ENCODE measurements around the gene OR10A6. TPM values are rescaled to one million over a fixed set of nuclear protein-coding genes. Genes with fewer than 3 reads are reported as not detected.

OR10A6 gene
- not detected for total RNA-seq

- no peak within 1 kb of the TSS for H3K4me3 ChIP-seq
- H3K27me3 ChIP-seq = no peaks in the 10 kb centered on the region
- no peaks in the 10 kb centered on the region for H3K36me3 ChIP-seq
- no peaks in the 10 kb centered on the region for H3K9me3 ChIP-seq
- H3K27ac ChIP-seq = no peak within 1 kb of the TSS
- DNase-seq = no peak
- no peak for TF ChIP-seq POLR2A (IDR thresholded peaks at IDR 0.05)
- TF ChIP-seq CTCF (IDR thresholded peaks at IDR 0.05) = no peak
- no peaks in the 10 kb centered on the region for H3K4me1 ChIP-seq
Observed at GRCh38 chr11:7931168-7931567, at the start of gene OR10A6. OR10A6 (minus strand) TSS chr11:7931268; CDS start chr11:7928662, 2,606 bp downstream.

- DNase-seq = no peak
- TF ChIP-seq POLR2A (IDR thresholded peaks at IDR 0.05) = no peak
- TF ChIP-seq CTCF (IDR thresholded peaks at IDR 0.05) = no peak
- no peaks in the 10 kb centered on the region for H3K4me1 ChIP-seq
- no peaks in the 10 kb centered on the region for H3K9me3 ChIP-seq
- H3K36me3 ChIP-seq = no peaks in the 10 kb centered on the region
- H3K27ac ChIP-seq = no peak overlapping the region
- H3K27me3 ChIP-seq = no peaks in the 10 kb centered on the region
- H3K4me3 ChIP-seq = no peak overlapping the region
Observed at GRCh38 chr11:7977232-7977917, 46.3 kb upstream of the OR10A6 start.

GRCh38 chr11:7974668-7975067 is 43.6 kb upstream of the OR10A6 start:
- Histone ChIP-seq H3K36me3 (no peaks in the 10 kb centered on the region), H3K4me1 (no peaks in the 10 kb centered on the region), H3K27me3 (no peaks in the 10 kb centered on the region), H3K9me3 (no peaks in the 10 kb centered on the region), H3K27ac (no peak overlapping the region), H3K4me3 (no peak overlapping the region)
- DNase-seq = no peak
- no peak for TF ChIP-seq CTCF (IDR thresholded peaks at IDR 0.05)

GRCh38 chr11:7973011-7973410 is 41.9 kb upstream of the OR10A6 start:
- Histone ChIP-seq H3K27ac (no peak overlapping the region), H3K4me1 (no peaks in the 10 kb centered on the region), H3K36me3 (no peaks in the 10 kb centered on the region), H3K9me3 (no peaks in the 10 kb centered on the region), H3K4me3 (no peak overlapping the region), H3K27me3 (no peaks in the 10 kb centered on the region)
- no peak for DNase-seq
- TF ChIP-seq POLR2A (IDR thresholded peaks at IDR 0.05) (no peak), CTCF (IDR thresholded peaks at IDR 0.05) (no peak)

- Histone ChIP-seq H3K27ac (no peak overlapping the region), H3K4me1 (no peaks in the 10 kb centered on the region), H3K27me3 (no peaks in the 10 kb centered on the region), H3K36me3 (no peaks in the 10 kb centered on the region), H3K9me3 (no peaks in the 10 kb centered on the region), H3K4me3 (no peak overlapping the region)
- DNase-seq = no peak
- TF ChIP-seq CTCF (IDR thresholded peaks at IDR 0.05) = no peak
- TF ChIP-seq POLR2A (IDR thresholded peaks at IDR 0.05) = no peak
Observed at GRCh38 chr11:7971846-7972245, 40.8 kb upstream of the OR10A6 start.

Data from Peyer's patch (tissue), 4 donors.